Smooth muscle cell (in vitro differentiated cells): ENCODE results near the gene TMEM270. TPM values are rescaled to one million over a fixed set of nuclear protein-coding genes. Genes with fewer than 3 reads are reported as not detected.

ENCODE experiments used
- DNase-seq: peaks from one replicate; lab custom pipeline; 2025; ENCODE audit not compliant: unreplicated experiment; lab: John Stamatoyannopoulos, UW
- H2AFZ ChIP-seq: fragments of 200-600 bp; sonication (generic); 2 replicates; pipeline ENCODE4 v1.6.0; 2016; ENCODE audit warnings: antibody characterized with exemption, low read depth, mild to moderate bottlenecking
- H3F3A ChIP-seq: fragments of 200-600 bp; sonication (generic); 2 replicates; pipeline ENCODE4 v1.6.0; 2017; ENCODE audit warnings: antibody characterized with exemption, low read depth
- H3K27ac ChIP-seq: fragments of 200-600 bp; sonication (generic); 2 replicates; pipeline ENCODE4 v1.5.1; 2016; ENCODE audit warnings: low read depth, mild to moderate bottlenecking
- H3K27me3 ChIP-seq: fragments of 200-600 bp; sonication (generic); 2 replicates; pipeline ENCODE4 v1.6.1; 2016; ENCODE audit warnings: low read depth, mild to moderate bottlenecking
- H3K36me3 ChIP-seq: fragments of 200-600 bp; sonication (generic); 2 replicates; pipeline ENCODE4 v1.5.1; 2016; ENCODE audit warnings: low read depth
- H3K4me1 ChIP-seq: fragments of 200-600 bp; sonication (generic); 2 replicates; pipeline ENCODE4 v1.5.1; 2016; ENCODE audit warnings: low read depth
- H3K4me2 ChIP-seq: fragments of 200-600 bp; sonication (generic); 2 replicates; pipeline ENCODE4 v1.6.0; 2016; ENCODE audit warnings: mild to moderate bottlenecking
- H3K4me3 ChIP-seq: fragments of 200-600 bp; sonication (generic); 2 replicates; pipeline ENCODE4 v1.5.1; 2016; ENCODE audit warnings: mild to moderate bottlenecking
- H3K79me2 ChIP-seq: fragments of 200-600 bp; sonication (generic); 2 replicates; pipeline ENCODE4 v1.6.0; 2016; ENCODE audit warnings: low read depth, mild to moderate bottlenecking
- H3K9ac ChIP-seq: fragments of 200-600 bp; sonication (generic); 2 replicates; pipeline ENCODE4 v1.6.0; 2016; ENCODE audit warnings: low read depth
- H3K9me3 ChIP-seq: fragments of 200-600 bp; sonication (generic); replicated peaks from 2 replicates; pipeline ENCODE4 v1.5.1; 2016; ENCODE audit warnings: low read depth
- H4K20me1 ChIP-seq: fragments of 200-600 bp; sonication (generic); 2 replicates; pipeline ENCODE4 v1.6.0; 2016; ENCODE audit warnings: low read depth
- CTCF ChIP-seq: fragments of 200-600 bp; sonication (generic); IDR thresholded peaks from 2 replicates; pipeline ENCODE4 v1.5.1; 2017; ENCODE audit warnings: borderline replicate concordance, mild to moderate bottlenecking, antibody characterized with exemption; ENCODE audit not compliant: insufficient read depth, poor library complexity, severe bottlenecking
- WGBS: methylation state at CpG from one replicate; pipeline ENCODE4 v1.1.7; 2016; ENCODE audit warnings: low lambda C conversion rate; 5-methylcytosine and 5-hydroxymethylcytosine counted together
- polyA plus RNA-seq: library from polyadenylated mRNA; unstranded; fragments of >200 nt; fragmentation: Nextera tagmentation; extraction: Ambion mirVana; gene quantifications from 2 replicates; pipeline ENCODE4 v1.2.1, GENCODE V29; 2016
- total RNA-seq: library from RNA; depleted of rRNA; stranded (reverse); fragments of >200 nt; gene quantifications from 2 replicates; pipeline ENCODE4 v1.2.3, GENCODE V29; 2014

Gene TMEM270
- total and polyA plus RNA-seq, 2 experiments from 2014 or later = not detected

GRCh38 chr7:73852500-73852899 lies 8.5 kb upstream of the TMEM270 start:
- Histone ChIP-seq H3K9me3 (no peaks in the 10 kb centered on the region), H3K9ac (no peak overlapping the region), H3K79me2 (no peaks in the 10 kb centered on the region), H3K27ac (peak overlapping the region; percentile 97), H3K4me2 (peak overlapping the region; percentile 25), H3K4me1 (peaks cover 5% of the 10 kb centered on the region), H3F3A (peaks cover 6% of the 10 kb centered on the region), H3K27me3 (peaks cover 8% of the 10 kb centered on the region), H4K20me1 (no peaks in the 10 kb centered on the region), H3K36me3 (no peaks in the 10 kb centered on the region), H3K4me3 (no peak overlapping the region), H2AFZ (no peak overlapping the region)
- no peak for DNase-seq
- 72% methylated on average over 5 of the region's 5 CpGs for WGBS
- TF ChIP-seq CTCF = no peak

- 84% methylated on average over 3 of the region's 3 CpGs for WGBS
- H3K4me1 ChIP-seq = no peaks in the 10 kb centered on the region
- H3K27me3 ChIP-seq = peaks cover 8% of the 10 kb centered on the region
- H3K4me3 ChIP-seq = no peak overlapping the region
- H2AFZ ChIP-seq = no peak overlapping the region
- no peaks in the 10 kb centered on the region for H3K79me2 ChIP-seq
- TF ChIP-seq CTCF = no peak
- H4K20me1 ChIP-seq = no peaks in the 10 kb centered on the region
- no peaks in the 10 kb centered on the region for H3K36me3 ChIP-seq
- no peak overlapping the region for H3K27ac ChIP-seq
- H3K9ac ChIP-seq = no peak overlapping the region
- H3F3A ChIP-seq = no peaks in the 10 kb centered on the region
- H3K4me2 ChIP-seq = no peak overlapping the region
- no peaks in the 10 kb centered on the region for H3K9me3 ChIP-seq
- no peak for DNase-seq
Measured at GRCh38 chr7:73856941-73857340, 4.0 kb upstream of the TMEM270 start.

GRCh38 chr7:73858807-73859206 lies 2.2 kb upstream of the TMEM270 start:
- no peak for DNase-seq
- 87% methylated on average over 2 of the region's 2 CpGs for WGBS
- no peak overlapping the region for H3K27ac ChIP-seq
- TF ChIP-seq CTCF = no peak
- no peak overlapping the region for H3K4me3 ChIP-seq
- H3K36me3 ChIP-seq = no peaks in the 10 kb centered on the region
- H3K79me2 ChIP-seq = no peaks in the 10 kb centered on the region
- H3K9ac ChIP-seq = no peak overlapping the region
- no peaks in the 10 kb centered on the region for H3K4me1 ChIP-seq
- no peak overlapping the region for H2AFZ ChIP-seq
- H3K4me2 ChIP-seq = no peak overlapping the region
- H3F3A ChIP-seq = no peaks in the 10 kb centered on the region
- H3K27me3 ChIP-seq = peaks cover 8% of the 10 kb centered on the region
- H3K9me3 ChIP-seq = no peaks in the 10 kb centered on the region
- no peaks in the 10 kb centered on the region for H4K20me1 ChIP-seq

GRCh38 chr7:73861305-73861704 lies 346 bp downstream of the TMEM270 start:
- no peak for TF ChIP-seq CTCF
- H3K27ac ChIP-seq = no peak overlapping the region
- H3K9me3 ChIP-seq = no peaks in the 10 kb centered on the region
- H3K4me1 ChIP-seq = no peaks in the 10 kb centered on the region
- H3K79me2 ChIP-seq = no peaks in the 10 kb centered on the region
- no peaks in the 10 kb centered on the region for H3F3A ChIP-seq
- H3K4me2 ChIP-seq = no peak overlapping the region
- H2AFZ ChIP-seq = no peak overlapping the region
- WGBS = 93% methylated on average over 12 of the region's 12 CpGs
- H3K9ac ChIP-seq = no peak overlapping the region
- H3K4me3 ChIP-seq = no peak overlapping the region
- H3K27me3 ChIP-seq = peaks cover 8% of the 10 kb centered on the region
- H4K20me1 ChIP-seq = no peaks in the 10 kb centered on the region
- H3K36me3 ChIP-seq = no peaks in the 10 kb centered on the region
- no peak for DNase-seq
